HG03432 (cell line): ENCODE measurements around the gene EDNRB.
A peak's percentile ranks its signal among the peaks of the same experiment; 100 is the strongest.
"Not testable (repeated sequence)": the region's sequence is repeated elsewhere in the genome, so short reads cannot be mapped to it uniquely, and the experiment has no call there.

ENCODE experiments used
- ATAC-seq: cut with Tn5 transposase; IDR thresholded peaks from one replicate; pipeline ENCODE4 v1.9.1; 2021; ENCODE audit warnings: mild to moderate bottlenecking, moderate library complexity; ENCODE audit not compliant: unreplicated experiment

EDNRB gene

GRCh38 chr13:77918391-77919245, at the start of gene EDNRB:
Gene EDNRB, minus strand, starts transcription at chr13:77918831. Its CDS starts 258 bp downstream, at chr13:77918573.
- ATAC-seq, result no peak

- ATAC-seq, result no peak
These were observed 48.0 kb upstream of the EDNRB start for GRCh38 chr13:77966671-77967070.

- no peak for ATAC-seq
These were observed 34.1 kb upstream of the EDNRB start for GRCh38 chr13:77952737-77953136.

GRCh38 chr13:77952276-77952675, 33.6 kb upstream of the EDNRB start:
- no peak for ATAC-seq

DNA sequence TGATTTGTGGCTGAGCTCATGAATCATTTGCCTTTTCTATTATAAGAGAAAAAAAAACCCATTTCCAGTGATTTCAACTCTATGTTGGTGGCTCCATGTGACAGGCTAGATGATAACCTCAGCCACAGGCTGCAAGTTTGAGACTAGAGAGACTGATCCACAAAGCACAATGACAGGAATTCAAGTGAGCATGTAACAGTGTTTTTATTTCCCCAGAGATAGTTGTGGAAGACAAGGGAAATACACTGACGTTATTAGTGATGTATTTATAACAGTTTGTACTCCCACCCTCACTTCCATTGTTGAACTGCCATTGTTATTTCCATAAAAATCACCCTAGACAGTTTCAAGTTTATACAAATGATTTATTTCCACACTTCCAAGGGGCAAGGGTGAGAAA, 27.9 kb upstream of the EDNRB start:
- no peak for ATAC-seq

- not testable (repeated sequence) for ATAC-seq
These were observed 16.4 kb upstream of the EDNRB start for GRCh38 chr13:77935063-77935462.

DNA sequence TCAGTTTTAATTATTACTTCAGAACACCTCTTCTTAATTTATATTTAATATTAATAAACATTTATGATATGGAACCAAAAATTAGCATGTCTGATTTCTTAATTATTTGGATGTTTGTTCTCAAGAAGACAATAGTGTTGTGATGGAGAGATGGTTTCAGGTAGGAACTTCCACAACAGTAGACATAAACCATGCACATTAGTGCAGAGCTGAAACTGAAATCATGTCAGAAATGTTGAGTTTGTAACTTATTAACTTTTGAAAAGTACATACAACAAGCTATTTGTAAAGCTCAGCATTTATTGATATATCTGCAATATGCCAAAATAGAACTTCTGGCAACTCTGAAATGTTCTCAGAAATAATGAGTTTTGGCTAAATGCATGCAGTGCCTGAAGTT, 11.8 kb upstream of the EDNRB start:
- peak; percentile 73 for ATAC-seq

DNA sequence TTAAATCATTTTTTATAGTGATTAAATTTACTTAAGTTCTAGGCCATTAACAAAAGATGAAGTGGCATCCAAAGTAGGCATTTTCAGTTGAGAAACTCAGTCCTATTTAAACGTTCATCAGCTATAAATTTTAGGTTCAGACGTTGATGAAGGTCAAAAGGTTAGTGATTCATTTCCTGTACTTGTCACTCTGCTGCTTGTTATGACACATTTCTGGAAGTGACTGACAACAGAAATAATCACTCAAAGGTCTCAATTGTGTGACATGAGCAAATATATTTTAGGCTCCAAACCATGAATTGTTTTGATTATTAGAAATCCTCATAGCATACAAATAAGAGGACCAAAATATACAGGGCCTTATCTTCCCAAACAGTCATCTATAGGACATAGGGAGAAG, 10.3 kb upstream of the EDNRB start:
- ATAC-seq, result peak; percentile 93

- no peak for ATAC-seq
These were observed 7.0 kb upstream of the EDNRB start for GRCh38 chr13:77925616-77926015.

DNA sequence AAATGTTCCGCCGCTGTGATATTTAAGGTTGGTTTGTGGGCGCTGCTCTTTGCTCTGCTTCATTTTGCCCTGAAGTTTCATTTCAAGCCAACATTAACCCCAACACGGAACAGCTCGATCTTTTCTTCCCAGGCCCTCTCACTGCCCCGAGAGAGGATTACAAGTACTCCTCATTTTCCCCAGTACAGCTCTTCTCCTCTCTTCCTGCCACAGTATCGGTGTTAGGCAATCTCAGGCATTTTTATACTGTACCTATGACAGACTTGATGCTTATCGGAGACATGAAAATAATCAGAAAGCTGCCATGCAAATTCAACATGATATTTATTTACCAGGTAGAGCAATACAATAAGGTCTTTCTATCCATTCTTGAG, 1.3 kb upstream of the EDNRB start:
- no peak for ATAC-seq

DNA sequence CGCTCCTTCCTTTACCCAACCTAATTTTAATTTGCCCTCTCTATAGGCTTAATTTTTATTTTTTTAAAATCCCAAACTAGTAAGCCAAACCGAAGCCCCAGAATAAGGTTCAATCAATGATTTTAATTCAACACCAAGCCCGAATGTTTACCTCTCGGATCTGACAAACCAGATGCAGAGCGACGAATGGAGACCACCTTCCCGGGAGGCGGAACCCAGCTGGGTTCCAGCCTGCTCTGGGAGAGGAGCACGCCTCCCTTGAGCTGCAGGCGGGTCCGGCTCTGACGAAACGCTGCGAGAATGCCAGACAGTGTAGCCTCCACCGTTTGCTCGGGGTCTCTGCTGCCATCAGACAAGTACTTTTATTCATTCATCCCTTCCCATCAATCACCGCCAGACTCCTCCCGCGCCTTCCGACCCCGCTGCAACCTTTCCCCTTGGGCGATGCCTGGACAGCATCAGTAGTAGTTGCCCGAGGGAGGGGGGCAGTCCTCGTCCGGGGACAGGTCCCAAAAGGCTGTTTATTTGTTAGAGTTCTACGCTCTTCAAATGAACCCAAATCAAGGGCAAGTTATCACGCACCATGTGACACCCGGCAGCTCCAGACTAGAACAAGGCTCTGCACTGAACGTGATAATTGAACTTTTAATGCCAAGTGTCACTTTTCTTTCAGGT, 752 bp upstream of the EDNRB start:
- no peak for ATAC-seq

DNA sequence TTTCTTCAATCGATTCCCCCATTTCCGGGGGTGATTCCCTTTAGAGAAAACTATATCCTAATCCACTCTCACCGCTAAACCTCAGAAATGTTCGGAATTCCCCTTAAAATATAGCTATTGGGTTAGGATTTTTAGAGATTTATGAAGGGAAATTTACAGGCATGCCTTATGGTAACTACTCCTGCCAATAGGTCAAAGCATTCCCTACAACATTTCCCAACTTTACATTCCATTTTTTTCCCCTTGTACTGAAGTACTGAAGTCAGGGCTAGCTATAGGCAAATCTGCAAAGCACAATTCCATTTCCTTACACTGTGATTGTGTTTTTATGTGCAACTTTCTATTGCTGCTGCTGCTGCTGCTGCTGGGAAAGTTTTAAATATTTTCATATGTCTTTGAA, 2.1 kb downstream of the EDNRB start:
- no peak for ATAC-seq

GRCh38 chr13:77915686-77916085, 2.9 kb downstream of the EDNRB start:
- ATAC-seq, result no peak

DNA sequence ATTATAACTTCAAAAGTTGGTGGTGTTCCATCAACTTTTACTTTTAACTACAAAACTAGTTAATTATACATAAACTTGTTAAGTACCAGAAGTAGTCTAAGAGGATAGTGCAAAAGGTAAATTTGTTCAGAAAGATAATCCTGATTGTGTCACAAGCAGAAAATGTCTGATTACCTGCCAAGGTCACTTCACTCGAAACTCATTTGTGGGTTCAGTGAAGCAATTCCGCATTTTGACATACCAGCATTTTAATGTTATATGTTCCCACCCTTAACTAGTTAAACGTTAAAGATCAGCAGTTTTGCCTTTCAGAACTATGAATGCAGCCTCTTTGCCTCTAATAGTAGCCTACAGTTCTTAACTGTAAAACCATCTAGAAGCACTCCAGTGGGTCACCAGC, 5.6 kb downstream of the EDNRB start:
- ATAC-seq, result no peak

DNA sequence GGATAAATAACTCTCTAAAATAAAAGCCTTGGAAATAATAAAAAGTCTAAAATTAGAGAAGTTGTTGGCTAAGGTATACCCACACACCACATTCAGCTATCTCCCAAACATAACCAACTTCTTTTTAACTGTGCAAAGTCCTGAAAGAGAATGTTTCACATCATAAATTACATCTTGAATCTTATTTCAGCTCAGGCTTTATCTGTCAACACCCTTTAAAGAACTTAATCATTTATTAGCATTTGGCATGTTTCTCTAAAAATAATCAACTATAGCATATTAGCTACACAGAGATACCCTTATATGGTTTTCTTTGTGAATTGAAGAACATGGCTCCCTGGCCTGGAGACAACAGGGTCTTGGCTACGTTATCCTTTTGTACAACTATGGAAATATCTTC, 6.9 kb downstream of the EDNRB start:
- no peak for ATAC-seq

DNA sequence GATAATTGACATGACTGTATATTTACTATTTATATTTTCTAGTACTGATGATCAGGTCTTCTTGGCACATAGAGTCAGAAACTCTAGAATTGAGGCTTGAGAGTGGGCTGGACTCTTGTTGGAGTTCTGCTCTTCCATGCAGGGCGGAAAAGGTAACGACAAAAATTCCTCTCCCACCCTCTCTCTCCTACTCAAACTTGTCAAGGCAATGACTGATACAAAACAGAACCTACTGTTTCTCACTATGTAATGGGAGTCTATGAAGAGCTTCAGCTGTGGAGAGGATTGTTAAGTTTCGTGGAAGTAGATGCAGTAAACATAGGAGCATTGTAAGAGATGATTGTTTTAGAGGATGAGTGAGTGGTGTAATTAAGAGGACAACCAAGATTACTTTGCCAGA, 8.8 kb downstream of the EDNRB start:
- ATAC-seq, result no peak

- ATAC-seq, result no peak
These were observed 10.1 kb downstream of the EDNRB start for GRCh38 chr13:77908531-77908930.

DNA sequence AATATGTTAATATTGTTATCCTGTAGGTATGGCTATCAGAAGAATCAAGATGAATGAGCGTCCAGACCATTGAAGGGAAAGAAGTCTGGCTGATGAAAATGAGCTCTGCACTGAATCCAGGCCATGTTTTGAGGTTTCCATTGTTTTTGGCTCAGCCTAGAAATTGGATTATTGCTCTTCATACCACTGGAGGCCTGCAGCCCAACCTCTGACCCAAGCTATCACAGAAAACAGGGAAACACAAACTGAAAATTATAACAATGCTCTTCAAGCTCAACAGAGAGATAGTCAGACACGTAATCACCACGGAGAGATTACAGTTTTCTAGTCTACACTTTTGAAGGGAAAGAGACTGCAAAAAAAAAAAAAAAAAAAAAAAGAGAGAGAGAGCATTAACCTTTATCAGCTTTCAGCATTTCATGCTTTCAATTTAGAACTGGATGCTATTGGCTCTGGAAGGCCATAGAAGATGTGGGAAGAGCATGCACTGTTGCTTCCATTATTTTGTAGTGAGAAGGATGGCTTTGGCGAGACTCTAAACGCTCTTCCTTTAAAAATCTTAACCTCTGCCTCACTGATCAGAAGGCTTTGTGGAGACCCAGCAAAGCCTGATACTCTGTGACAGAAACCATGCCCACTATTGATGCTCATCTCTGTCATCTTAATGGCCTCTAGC, 10.8 kb downstream of the EDNRB start:
- no peak for ATAC-seq

DNA sequence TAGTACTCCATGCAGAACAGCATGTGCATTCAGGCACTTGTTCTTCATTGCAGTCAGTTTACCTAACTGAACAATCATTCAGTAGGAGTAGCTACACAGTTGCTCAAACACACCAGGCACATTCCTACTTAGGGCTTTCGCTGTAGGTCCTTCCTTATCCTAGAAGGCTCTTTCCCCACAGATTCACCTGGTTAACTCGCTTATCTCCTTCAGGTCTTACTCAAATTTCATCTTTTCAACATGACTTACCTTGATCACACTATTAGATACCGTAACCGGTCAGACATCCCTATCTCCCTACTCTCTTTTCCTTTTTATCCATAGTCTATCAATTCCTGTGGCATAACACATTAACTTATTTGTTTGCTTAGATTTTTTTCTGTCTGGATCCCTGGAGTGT, 14.6 kb downstream of the EDNRB start:
- ATAC-seq, result no peak

DNA sequence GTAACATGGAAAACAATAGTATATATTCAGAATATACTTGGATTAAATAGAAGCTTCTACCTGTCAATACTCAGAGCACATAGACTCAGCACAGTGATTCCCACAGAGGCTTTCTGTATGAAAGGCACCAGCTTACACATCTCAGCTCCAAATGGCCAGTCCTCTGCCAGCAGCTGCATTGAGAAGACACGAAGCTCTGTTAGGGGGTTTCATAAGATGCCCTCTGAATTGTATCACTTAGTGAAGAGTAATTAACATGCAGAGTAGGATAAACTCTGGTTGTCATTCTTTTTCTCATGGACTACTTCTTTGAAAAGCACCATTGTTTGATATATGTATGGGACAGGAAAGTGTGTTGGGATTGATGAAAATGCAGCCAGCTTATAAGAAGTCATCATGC, 15.2 kb downstream of the EDNRB start:
- no peak for ATAC-seq

DNA sequence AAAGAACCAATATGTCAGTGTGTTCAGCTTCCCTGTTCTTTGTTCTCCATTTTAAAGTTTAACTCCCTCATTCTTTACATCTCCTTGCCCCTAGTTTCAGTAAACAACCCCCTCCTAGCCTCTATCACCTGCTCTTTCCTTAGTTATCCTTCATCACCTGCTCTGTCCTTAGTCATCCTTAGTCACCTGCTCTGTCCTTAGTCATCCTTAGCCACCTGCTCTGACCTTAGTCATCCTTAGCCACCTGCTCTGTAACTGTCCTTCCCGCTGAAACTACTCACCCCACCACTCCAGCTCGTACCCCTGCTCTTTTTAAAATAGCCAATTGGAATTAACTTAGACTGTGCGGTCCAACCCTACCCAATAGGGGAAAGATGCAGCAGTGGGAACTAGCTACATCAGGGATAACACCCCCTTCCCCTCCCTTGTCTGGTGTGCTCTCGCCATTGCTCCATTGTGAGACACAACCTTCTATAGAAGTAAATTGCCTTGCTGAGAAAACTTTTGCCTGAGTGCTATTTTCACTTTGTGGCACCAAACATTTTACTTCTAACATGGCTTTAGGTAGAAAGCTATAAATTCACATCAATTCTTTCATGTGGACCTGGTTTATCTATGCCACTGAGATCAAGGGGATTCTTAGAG, 16.2 kb downstream of the EDNRB start:
- no peak for ATAC-seq
